Measurements from ENCODE around the gene KIF12.

DNA sequence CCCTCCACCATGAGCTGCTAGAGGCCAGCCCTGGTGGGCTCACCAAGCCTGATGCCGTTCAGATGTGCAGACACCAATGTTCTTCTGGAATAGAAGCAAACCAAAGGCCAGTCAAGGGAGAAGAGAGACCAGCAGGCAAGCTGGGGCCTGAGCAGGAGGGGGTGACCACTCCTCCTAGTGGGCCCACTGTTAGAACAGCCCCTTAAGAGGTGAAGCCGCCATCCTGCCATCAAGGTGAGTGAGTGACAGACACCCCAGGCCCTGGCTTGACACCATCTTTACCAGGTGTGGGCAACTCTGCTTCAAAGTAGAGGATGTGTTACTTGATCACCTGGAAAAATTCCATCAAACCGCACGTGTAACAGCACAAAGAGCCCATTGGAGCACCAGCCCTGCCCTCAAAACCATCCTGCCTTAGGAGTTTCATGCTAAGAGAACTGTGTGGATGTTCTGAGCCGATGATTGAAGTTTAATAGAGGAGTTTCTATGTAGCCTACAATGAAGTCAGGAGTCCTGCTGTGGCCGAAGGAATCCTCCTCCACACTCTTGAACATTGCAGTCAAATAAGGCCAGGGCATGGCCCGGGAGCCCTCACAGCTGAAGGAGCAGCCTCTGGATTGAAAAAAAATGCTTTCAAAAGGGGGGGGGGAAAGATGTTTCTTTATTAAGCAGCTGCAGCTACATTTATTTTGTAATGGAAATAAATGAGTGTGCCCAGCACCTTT lies 41.8 kb downstream of the KIF12 start:
- TF ChIP-seq CTCF (conservative IDR thresholded peaks at IDR 0.05): no peak
- TF ChIP-seq ZFX (IDR thresholded peaks at IDR 0.05): no peak
